Natural killer cell (primary cell): Measurements from ENCODE around the gene MOSMO. TPM values are rescaled to one million over a fixed set of nuclear protein-coding genes. Genes with fewer than 3 reads are reported as not detected.
A peak's percentile ranks its signal among the peaks of the same experiment; 100 is the strongest.
"Not testable (repeated sequence)": the region's sequence is repeated elsewhere in the genome, so short reads cannot be mapped to it uniquely, and the experiment has no call there.

Experiments used
- ATAC-seq, 3 donors: fragments of 150-1000 bp in 2 of 3; fragments of 200-7000 bp in 1 of 3; cut with Tn5 transposase; 1 replicate in 1 of 3; 2 replicates in 2 of 3; pipeline ENCODE4 v1.10.0; 2021; ENCODE audit warnings: mild to moderate bottlenecking in 2 of 3, moderate library complexity in 2 of 3
- DNase-seq, 2 donors: peaks; one replicate each; pipeline versions ENCODE4 v3.0.0 to v3.0.0-alpha.2; 2013 to 2021; ENCODE audit warnings: mixed read lengths in 1 of 2
- H3K27ac ChIP-seq: one replicate; pipeline ENCODE4 v1.5.1; 2013; ENCODE audit warnings: mild to moderate bottlenecking, low read length
- H3K27me3 ChIP-seq: one replicate; pipeline ENCODE4 v1.6.1; 2013; ENCODE audit warnings: low read length; ENCODE audit not compliant: control insufficient read depth, insufficient read depth
- H3K36me3 ChIP-seq: one replicate; pipeline ENCODE4 v1.6.1; 2013; ENCODE audit warnings: low read length; ENCODE audit not compliant: control insufficient read depth, insufficient read depth
- H3K4me1 ChIP-seq: one replicate; pipeline ENCODE4 v1.6.1; 2013; ENCODE audit warnings: low read length; ENCODE audit not compliant: control insufficient read depth, insufficient read depth
- H3K4me3 ChIP-seq: one replicate; pipeline ENCODE4 v1.5.1; 2013; ENCODE audit warnings: low read length
- H3K9me3 ChIP-seq: one replicate; pipeline ENCODE4 v1.6.1; 2013; ENCODE audit warnings: low read length; ENCODE audit not compliant: control insufficient read depth, insufficient read depth
- H3K27ac Mint-ChIP-seq, 2 donors: one replicate each; pipeline ENCODE4 v1.8.0; 2022; ENCODE audit warnings: mild to moderate bottlenecking in 2 of 2, mixed read lengths in 2 of 2, moderate library complexity in 1 of 2
- H3K27me3 Mint-ChIP-seq, 2 donors: one replicate each; pipeline ENCODE4 v1.8.0; 2022; ENCODE audit warnings: low read depth in 2 of 2, mixed read lengths in 2 of 2
- H3K36me3 Mint-ChIP-seq: one replicate; pipeline ENCODE4 v1.8.0; 2022; ENCODE audit warnings: mixed read lengths
- H3K4me1 Mint-ChIP-seq, 2 donors: one replicate each; pipeline ENCODE4 v1.8.0; 2022; ENCODE audit warnings: mixed read lengths in 2 of 2
- H3K4me3 Mint-ChIP-seq: one replicate; pipeline ENCODE4 v1.8.0; 2022; ENCODE audit warnings: mild to moderate bottlenecking, moderate library complexity, mixed read lengths
- H3K9me3 Mint-ChIP-seq, 2 donors: one replicate each; pipeline ENCODE4 v1.8.0; 2022; ENCODE audit warnings: mixed read lengths in 2 of 2
- WGBS: methylation state at CpG from one replicate; pipeline ENCODE4 v1.1.7; 2013; ENCODE audit warnings: missing lambda C conversion rate; ENCODE audit not compliant: insufficient coverage; 5-methylcytosine and 5-hydroxymethylcytosine counted together
- intact Hi-C: fragments of 100-400 bp; cut with micrococcal nuclease; formaldehyde crosslinking; loops from one replicate; pipeline ENCODE4 v1.14.2; 2022
- total RNA-seq, 4 donors: library from RNA; stranded (reverse); fragments of 120-200 nt in 1 of 4; gene quantifications; one replicate each; pipeline versions ENCODE4 v1.2.3 to v1.2.4, GENCODE V29; 2013 to 2022
- TF ChIP-seq, protein P1 (sequence below): fragments of 200-600 bp; IDR thresholded peaks from one replicate; pipeline ENCODE4 v1.8.0; 2022; ENCODE audit warnings: antibody characterized with exemption

Gene MOSMO
- total RNA-seq, 3 donors from 2014 or later (not counting 1 experiment from before 2014, with no cell fraction given) = 8.6 to 10.3 (median 9.3) TPM

DNA sequence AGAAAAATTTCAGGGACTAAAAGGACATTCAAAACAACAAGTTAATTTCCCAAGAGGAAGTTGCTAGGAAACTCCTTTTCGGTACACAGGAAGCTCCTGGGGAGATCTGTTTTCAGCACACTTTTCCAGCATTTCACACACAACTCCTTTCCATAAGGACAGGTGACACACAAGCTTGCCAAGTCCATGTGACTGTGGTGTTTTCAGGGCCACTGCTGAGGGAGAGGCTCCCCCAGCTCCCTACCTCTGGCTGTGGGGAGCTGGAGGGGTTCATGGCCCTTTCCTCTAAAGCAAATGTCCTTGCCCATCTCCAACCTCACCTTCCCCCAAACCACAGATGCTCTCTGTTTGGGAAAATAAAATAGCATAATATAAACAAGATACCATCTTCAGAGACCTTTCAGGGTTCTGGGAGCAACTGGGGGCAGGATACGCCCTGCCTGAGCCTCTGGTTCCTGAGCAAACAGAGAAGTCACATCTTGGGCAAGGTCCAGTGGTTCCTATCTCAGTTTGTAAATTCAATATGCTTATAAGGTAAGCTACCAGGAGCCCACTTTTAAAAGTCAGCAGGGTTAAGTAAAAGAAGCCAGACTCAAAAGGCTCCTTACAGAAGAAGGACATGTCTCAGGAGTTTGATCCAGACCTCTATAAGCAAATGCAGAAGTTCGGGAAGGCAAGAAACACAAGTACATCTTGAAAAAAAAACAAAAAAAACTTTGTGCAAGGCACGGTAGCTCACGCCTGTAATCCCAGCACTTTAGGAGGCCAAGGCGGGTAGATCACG is 10.0 kb upstream of the MOSMO start:
- ATAC-seq = no peak
- H3K9me3 ChIP-seq = no peaks in the 10 kb centered on the region
- H3K4me3 ChIP-seq = no peak overlapping the region
- H3K36me3 ChIP-seq = no peaks in the 10 kb centered on the region
- no peak overlapping the region for H3K27ac Mint-ChIP-seq
- no peak overlapping the region for H3K27ac ChIP-seq
- H3K27me3 Mint-ChIP-seq = peaks cover 0 to 5% of the 10 kb centered on the region in 2 donors
- TF ChIP-seq, protein P1, sequence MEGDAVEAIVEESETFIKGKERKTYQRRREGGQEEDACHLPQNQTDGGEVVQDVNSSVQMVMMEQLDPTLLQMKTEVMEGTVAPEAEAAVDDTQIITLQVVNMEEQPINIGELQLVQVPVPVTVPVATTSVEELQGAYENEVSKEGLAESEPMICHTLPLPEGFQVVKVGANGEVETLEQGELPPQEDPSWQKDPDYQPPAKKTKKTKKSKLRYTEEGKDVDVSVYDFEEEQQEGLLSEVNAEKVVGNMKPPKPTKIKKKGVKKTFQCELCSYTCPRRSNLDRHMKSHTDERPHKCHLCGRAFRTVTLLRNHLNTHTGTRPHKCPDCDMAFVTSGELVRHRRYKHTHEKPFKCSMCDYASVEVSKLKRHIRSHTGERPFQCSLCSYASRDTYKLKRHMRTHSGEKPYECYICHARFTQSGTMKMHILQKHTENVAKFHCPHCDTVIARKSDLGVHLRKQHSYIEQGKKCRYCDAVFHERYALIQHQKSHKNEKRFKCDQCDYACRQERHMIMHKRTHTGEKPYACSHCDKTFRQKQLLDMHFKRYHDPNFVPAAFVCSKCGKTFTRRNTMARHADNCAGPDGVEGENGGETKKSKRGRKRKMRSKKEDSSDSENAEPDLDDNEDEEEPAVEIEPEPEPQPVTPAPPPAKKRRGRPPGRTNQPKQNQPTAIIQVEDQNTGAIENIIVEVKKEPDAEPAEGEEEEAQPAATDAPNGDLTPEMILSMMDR = no peak
- H3K4me1 Mint-ChIP-seq = peaks cover 8 to 10% of the 10 kb centered on the region in 2 donors
- peaks cover 7% of the 10 kb centered on the region for H3K4me1 ChIP-seq
- H3K9me3 Mint-ChIP-seq = no peaks in the 10 kb centered on the region
- H3K36me3 Mint-ChIP-seq = no peaks in the 10 kb centered on the region
- intact Hi-C loops = no loop called here
- 79% methylated on average over 7 of the region's 7 CpGs for WGBS
- DNase-seq = no peak
- H3K27me3 ChIP-seq = no peaks in the 10 kb centered on the region
- H3K4me3 Mint-ChIP-seq = no peak overlapping the region

DNA sequence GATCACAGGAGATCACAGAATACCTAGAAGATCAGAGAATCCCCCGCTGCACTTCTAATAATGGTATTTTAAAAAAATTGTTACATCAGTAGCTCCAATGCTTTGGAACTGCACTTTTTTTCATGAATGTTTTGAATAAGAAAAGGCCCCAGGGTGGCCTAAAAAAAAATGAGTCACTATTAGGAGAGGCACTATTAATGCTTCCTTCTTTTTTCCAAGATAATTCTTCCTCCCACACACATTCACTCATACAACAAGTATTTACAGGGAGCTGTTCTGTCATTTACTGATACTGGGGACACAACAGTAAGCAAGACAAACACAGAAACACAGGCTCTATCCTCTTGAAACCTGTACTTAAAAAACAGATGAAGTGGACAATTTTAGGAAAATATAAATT is 6.3 kb upstream of the MOSMO start:
- Histone ChIP-seq H3K4me1 (peaks cover 7% of the 10 kb centered on the region), H3K36me3 (no peaks in the 10 kb centered on the region), H3K9me3 (no peaks in the 10 kb centered on the region), H3K4me3 (no peak overlapping the region), H3K27me3 (no peaks in the 10 kb centered on the region), H3K27ac (no peak overlapping the region)
- TF ChIP-seq, protein P1 = no peak
- Mint-ChIP-seq H3K27ac (no peak overlapping the region), H3K27me3 (peaks cover 0 to 9% of the 10 kb centered on the region in 2 donors), H3K9me3 (no peaks in the 10 kb centered on the region), H3K4me1 (peaks cover 10% of the 10 kb centered on the region in 2 donors), H3K36me3 (no peaks in the 10 kb centered on the region), H3K4me3 (no peak overlapping the region)
- ATAC-seq (no peak), DNase-seq (peak in 1 of 2 donors; percentile 14)
- intact Hi-C loops = loop anchor here (1.0 kb wide), 3 partner anchors 76 to 296 kb away; partner anchors contain the start of gene POLR3E
- 75% methylated on average over 1 of the region's 1 CpG for WGBS

DNA sequence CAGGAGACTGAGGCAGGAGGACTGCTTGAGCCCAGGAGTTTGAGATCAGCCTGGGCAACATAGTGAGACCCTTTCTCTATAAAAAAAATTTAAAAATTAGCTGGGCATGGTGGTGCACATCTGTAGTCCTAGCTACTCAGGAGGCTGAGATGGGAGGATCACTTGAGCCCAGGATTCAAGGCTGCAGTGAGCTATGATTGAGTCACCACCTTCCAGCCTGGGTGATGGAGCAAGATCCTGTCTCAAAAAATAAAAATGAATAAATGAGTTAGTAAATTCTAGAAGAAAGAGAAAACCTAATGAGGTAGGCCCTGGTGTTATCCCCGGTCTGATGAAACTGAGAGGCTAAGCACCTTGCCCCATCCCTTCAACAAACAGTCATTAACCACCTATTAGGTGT is 5.9 kb upstream of the MOSMO start:
- ATAC-seq, H3K27me3 Mint-ChIP-seq, DNase-seq, H3K27me3 ChIP-seq, H3K9me3 Mint-ChIP-seq, intact Hi-C loops, H3K4me3 Mint-ChIP-seq, H3K36me3 Mint-ChIP-seq, H3K27ac Mint-ChIP-seq, H3K9me3 ChIP-seq, H3K36me3 ChIP-seq, H3K27ac ChIP-seq, H3K4me3 ChIP-seq: not testable (repeated sequence)
- 88% methylated on average over 1 of the region's 1 CpG for WGBS
- peaks cover 10% of the 10 kb centered on the region for H3K4me1 ChIP-seq
- peaks cover 14% of the 10 kb centered on the region in 2 donors for H3K4me1 Mint-ChIP-seq

DNA sequence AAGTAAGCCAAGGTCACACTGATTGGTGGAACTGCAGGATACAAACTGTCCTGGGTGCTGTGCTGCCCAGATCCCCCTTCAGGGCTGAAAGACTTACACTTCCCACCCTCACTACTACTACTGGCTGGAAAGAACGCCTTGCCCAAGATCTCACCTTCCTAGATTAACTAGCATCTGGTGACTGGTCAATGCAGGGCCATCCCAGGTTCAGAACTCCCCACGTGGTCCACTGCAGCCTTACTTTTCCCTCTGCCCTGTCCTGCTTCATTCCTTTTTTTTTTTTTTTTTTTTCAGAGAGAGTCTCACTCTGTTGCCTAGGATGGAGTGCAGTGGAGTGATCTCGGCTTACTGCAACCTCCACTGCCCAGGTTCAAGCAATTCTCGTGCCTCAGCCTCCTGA is 4.7 kb upstream of the MOSMO start:
- H3K4me3 ChIP-seq = no peak overlapping the region
- no peaks in the 10 kb centered on the region for H3K36me3 ChIP-seq
- DNase-seq = no peak
- no peak overlapping the region for H3K27ac Mint-ChIP-seq
- H3K27ac ChIP-seq = no peak overlapping the region
- ATAC-seq = no peak
- WGBS = 89% methylated on average over 4 of the region's 4 CpGs
- H3K4me1 ChIP-seq = peaks cover 15% of the 10 kb centered on the region
- H3K4me1 Mint-ChIP-seq = peaks cover 21% of the 10 kb centered on the region in 2 donors
- intact Hi-C loops = no loop called here
- TF ChIP-seq, protein P1 = no peak
- no peaks in the 10 kb centered on the region for H3K27me3 ChIP-seq
- H3K36me3 Mint-ChIP-seq = no peaks in the 10 kb centered on the region
- H3K9me3 Mint-ChIP-seq = no peaks in the 10 kb centered on the region
- H3K4me3 Mint-ChIP-seq = no peak overlapping the region
- no peaks in the 10 kb centered on the region for H3K9me3 ChIP-seq
- peaks cover 0 to 7% of the 10 kb centered on the region in 2 donors for H3K27me3 Mint-ChIP-seq
